ENCODE measurements around the gene BBOX1.

Gene BBOX1

GRCh38 chr11:27041141-27041899 is 705 bp downstream of the BBOX1 start:
- Histone ChIP-seq H3K4me3 (ENCODE audit: low read length) (no peak overlapping the region), H3K4me1 (ENCODE audit: insufficient read depth, low read length) (no peaks in the 10 kb centered on the region), H3K9me3 (ENCODE audit: low read length) (no peaks in the 10 kb centered on the region), H3K36me3 (ENCODE audit: insufficient read depth, low read length) (no peaks in the 10 kb centered on the region), H3K27me3 (ENCODE audit: insufficient read depth, low read length) (no peaks in the 10 kb centered on the region), H2AFZ (ENCODE audit: low read depth, low read length) (no peak overlapping the region)

DNA sequence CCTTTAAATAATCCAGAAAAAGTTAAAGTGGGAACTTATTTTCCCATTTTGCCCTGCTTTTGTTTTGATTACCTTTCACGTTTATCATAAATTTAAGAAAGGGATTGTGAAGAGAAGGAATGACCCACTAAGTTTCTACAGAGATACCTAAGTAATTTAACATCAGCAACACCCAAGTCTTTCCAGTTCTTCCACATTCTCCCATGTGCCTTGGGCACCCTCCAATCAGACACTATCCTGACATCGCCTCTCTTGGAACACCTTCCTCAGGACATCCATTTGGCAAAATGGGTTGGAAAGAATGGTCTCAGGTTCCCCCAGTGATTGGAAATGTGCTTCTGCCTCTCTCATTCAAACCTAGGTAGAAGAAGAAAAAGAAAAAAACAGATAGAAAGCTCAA is 6.3 kb downstream of the BBOX1 start:
- no peaks in the 10 kb centered on the region for H3K4me1 ChIP-seq (ENCODE audit: insufficient read depth, low read length)
- no peak overlapping the region for H2AFZ ChIP-seq (ENCODE audit: low read depth, low read length)
- H3K27me3 ChIP-seq (ENCODE audit: insufficient read depth, low read length) = no peaks in the 10 kb centered on the region
- no peaks in the 10 kb centered on the region for H3K36me3 ChIP-seq (ENCODE audit: insufficient read depth, low read length)
- no peaks in the 10 kb centered on the region for H3K9me3 ChIP-seq (ENCODE audit: low read length)
- H3K4me3 ChIP-seq (ENCODE audit: low read length) = no peak overlapping the region

GRCh38 chr11:27052668-27053067 is 12.1 kb downstream of the BBOX1 start:
- H2AFZ ChIP-seq (ENCODE audit: low read depth, low read length) = no peak overlapping the region
- no peaks in the 10 kb centered on the region for H3K9me3 ChIP-seq (ENCODE audit: low read length)
- no peaks in the 10 kb centered on the region for H3K27me3 ChIP-seq (ENCODE audit: insufficient read depth, low read length)
- no peaks in the 10 kb centered on the region for H3K36me3 ChIP-seq (ENCODE audit: insufficient read depth, low read length)
- peaks cover 3% of the 10 kb centered on the region for H3K4me1 ChIP-seq (ENCODE audit: insufficient read depth, low read length)
- no peak overlapping the region for H3K4me3 ChIP-seq (ENCODE audit: low read length)

GRCh38 chr11:27055065-27055682 is 14.6 kb downstream of the BBOX1 start:
- Histone ChIP-seq H3K9me3 (ENCODE audit: low read length) (no peaks in the 10 kb centered on the region), H3K27me3 (ENCODE audit: insufficient read depth, low read length) (no peaks in the 10 kb centered on the region), H3K4me3 (ENCODE audit: low read length) (no peak overlapping the region), H3K4me1 (ENCODE audit: insufficient read depth, low read length) (peaks cover 3% of the 10 kb centered on the region), H2AFZ (ENCODE audit: low read depth, low read length) (no peak overlapping the region), H3K36me3 (ENCODE audit: insufficient read depth, low read length) (no peaks in the 10 kb centered on the region)

DNA sequence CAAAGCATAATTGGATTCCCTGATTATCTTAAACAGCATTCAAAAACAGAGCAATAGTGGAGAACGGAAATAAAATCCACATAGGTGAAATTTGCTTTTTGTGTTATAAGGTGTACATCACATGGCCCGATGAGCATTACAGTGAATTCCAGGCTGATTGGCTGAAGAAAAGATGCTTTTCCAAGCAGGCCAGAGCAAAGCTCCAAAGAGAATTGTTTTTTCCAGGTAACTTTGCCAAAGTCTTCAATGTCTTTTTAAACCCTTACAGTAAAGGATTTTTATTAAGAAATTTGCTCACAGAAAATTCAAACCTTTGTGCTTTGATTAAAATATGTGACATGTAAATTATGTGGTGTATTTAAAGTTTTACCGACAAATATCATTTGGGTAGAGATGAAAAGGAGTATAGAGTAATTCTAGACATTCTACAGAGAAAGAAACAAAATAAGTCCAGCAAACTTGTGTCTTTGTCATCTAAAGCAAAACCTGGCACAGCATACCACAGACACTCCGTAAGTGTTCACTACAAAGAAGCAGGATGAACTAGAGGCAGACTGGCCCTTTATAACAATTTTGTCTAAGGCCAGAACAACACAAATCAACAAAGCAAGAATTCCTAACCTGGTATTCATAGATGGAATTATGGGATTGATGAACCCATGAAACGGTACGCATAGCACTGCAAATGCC is 16.6 kb downstream of the BBOX1 start:
- no peak overlapping the region for H2AFZ ChIP-seq (ENCODE audit: low read depth, low read length)
- H3K4me1 ChIP-seq (ENCODE audit: insufficient read depth, low read length) = peaks cover 3% of the 10 kb centered on the region
- no peaks in the 10 kb centered on the region for H3K27me3 ChIP-seq (ENCODE audit: insufficient read depth, low read length)
- no peaks in the 10 kb centered on the region for H3K36me3 ChIP-seq (ENCODE audit: insufficient read depth, low read length)
- H3K9me3 ChIP-seq (ENCODE audit: low read length) = no peaks in the 10 kb centered on the region
- no peak overlapping the region for H3K4me3 ChIP-seq (ENCODE audit: low read length)

GRCh38 chr11:27058456-27058855 is 17.8 kb downstream of the BBOX1 start:
- Histone ChIP-seq H3K9me3 (ENCODE audit: low read length) (no peaks in the 10 kb centered on the region), H3K4me3 (ENCODE audit: low read length) (no peak overlapping the region), H3K36me3 (ENCODE audit: insufficient read depth, low read length) (no peaks in the 10 kb centered on the region), H3K27me3 (ENCODE audit: insufficient read depth, low read length) (no peaks in the 10 kb centered on the region), H3K4me1 (ENCODE audit: insufficient read depth, low read length) (peaks cover 3% of the 10 kb centered on the region), H2AFZ (ENCODE audit: low read depth, low read length) (no peak overlapping the region)

GRCh38 chr11:27059431-27059830 is 18.8 kb downstream of the BBOX1 start:
- no peak overlapping the region for H2AFZ ChIP-seq (ENCODE audit: low read depth, low read length)
- H3K4me3 ChIP-seq (ENCODE audit: low read length) = no peak overlapping the region
- no peaks in the 10 kb centered on the region for H3K36me3 ChIP-seq (ENCODE audit: insufficient read depth, low read length)
- H3K27me3 ChIP-seq (ENCODE audit: insufficient read depth, low read length) = no peaks in the 10 kb centered on the region
- peaks cover 3% of the 10 kb centered on the region for H3K4me1 ChIP-seq (ENCODE audit: insufficient read depth, low read length)
- no peaks in the 10 kb centered on the region for H3K9me3 ChIP-seq (ENCODE audit: low read length)

- no peak overlapping the region for H3K4me3 ChIP-seq (ENCODE audit: low read length)
- H2AFZ ChIP-seq (ENCODE audit: low read depth, low read length) = no peak overlapping the region
- no peaks in the 10 kb centered on the region for H3K4me1 ChIP-seq (ENCODE audit: insufficient read depth, low read length)
- no peaks in the 10 kb centered on the region for H3K27me3 ChIP-seq (ENCODE audit: insufficient read depth, low read length)
- H3K9me3 ChIP-seq (ENCODE audit: low read length) = no peaks in the 10 kb centered on the region
- H3K36me3 ChIP-seq (ENCODE audit: insufficient read depth, low read length) = no peaks in the 10 kb centered on the region
These were observed 20.3 kb downstream of the BBOX1 start for GRCh38 chr11:27060816-27061460.

DNA sequence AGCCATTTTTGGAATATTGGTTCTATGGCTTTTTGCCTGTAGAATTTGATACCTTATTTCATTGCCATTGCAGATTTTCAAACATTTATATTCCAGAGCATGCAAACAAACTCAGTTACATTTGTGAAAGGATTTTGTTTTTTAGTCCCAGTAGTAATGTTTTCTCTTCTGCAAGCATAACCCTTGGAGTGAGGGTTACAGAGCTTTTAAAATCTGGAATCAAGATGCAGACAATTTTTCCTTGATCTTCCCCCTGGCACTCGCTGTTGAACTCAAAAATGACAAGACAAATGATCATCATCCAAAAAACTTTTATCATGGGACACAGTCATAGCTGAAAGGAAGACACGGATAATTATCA is 20.8 kb downstream of the BBOX1 start:
- Histone ChIP-seq H3K4me3 (ENCODE audit: low read length) (no peak overlapping the region), H3K9me3 (ENCODE audit: low read length) (no peaks in the 10 kb centered on the region), H3K27me3 (ENCODE audit: insufficient read depth, low read length) (no peaks in the 10 kb centered on the region), H3K4me1 (ENCODE audit: insufficient read depth, low read length) (no peaks in the 10 kb centered on the region), H2AFZ (ENCODE audit: low read depth, low read length) (no peak overlapping the region), H3K36me3 (ENCODE audit: insufficient read depth, low read length) (no peaks in the 10 kb centered on the region)

DNA sequence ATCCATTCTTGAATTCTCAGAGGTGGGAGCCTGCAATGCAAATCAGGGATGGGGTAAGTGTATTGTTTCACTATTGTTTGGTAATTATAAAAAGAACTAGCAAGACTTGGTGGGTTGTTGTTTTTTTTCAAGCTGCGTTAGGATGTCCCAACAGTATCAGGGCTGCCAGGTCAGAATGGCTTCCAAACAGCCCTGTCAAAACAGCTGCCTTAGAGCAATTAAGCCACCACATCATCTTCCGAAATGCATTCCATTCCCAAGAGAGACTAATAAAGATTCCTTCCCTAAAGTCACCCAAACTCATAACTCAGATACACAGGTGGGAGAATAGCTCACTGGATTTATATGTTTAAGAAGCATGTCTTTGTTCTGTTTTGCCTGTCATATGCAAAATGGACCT is 23.5 kb downstream of the BBOX1 start:
- Histone ChIP-seq H3K36me3 (ENCODE audit: insufficient read depth, low read length) (no peaks in the 10 kb centered on the region), H3K4me1 (ENCODE audit: insufficient read depth, low read length) (no peaks in the 10 kb centered on the region), H2AFZ (ENCODE audit: low read depth, low read length) (no peak overlapping the region), H3K4me3 (ENCODE audit: low read length) (no peak overlapping the region), H3K9me3 (ENCODE audit: low read length) (no peaks in the 10 kb centered on the region), H3K27me3 (ENCODE audit: insufficient read depth, low read length) (no peaks in the 10 kb centered on the region)

DNA sequence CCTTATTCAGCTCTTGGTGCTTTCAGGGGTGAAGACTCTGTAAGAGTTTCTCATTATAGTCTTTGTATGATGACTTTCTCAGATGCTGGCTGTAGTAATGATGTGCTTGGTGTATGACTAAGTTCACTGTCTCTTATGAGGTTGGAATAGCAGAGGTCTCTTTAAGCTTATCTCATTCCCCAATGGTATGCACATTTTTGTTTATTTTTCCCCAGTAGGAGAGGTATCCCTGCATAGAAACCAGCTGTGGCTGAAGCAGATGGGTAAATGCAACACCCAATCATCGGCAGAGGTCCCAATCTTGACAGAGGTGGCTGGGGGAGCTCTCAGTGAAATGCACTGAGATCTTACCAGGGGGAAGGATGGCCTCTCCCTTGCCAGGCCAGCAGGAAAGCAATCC is 34.6 kb downstream of the BBOX1 start:
- Histone ChIP-seq H3K36me3 (ENCODE audit: insufficient read depth, low read length) (no peaks in the 10 kb centered on the region), H2AFZ (ENCODE audit: low read depth, low read length) (no peak overlapping the region), H3K4me1 (ENCODE audit: insufficient read depth, low read length) (peaks cover 7% of the 10 kb centered on the region), H3K9me3 (ENCODE audit: low read length) (no peaks in the 10 kb centered on the region), H3K4me3 (ENCODE audit: low read length) (no peak overlapping the region), H3K27me3 (ENCODE audit: insufficient read depth, low read length) (no peaks in the 10 kb centered on the region)

DNA sequence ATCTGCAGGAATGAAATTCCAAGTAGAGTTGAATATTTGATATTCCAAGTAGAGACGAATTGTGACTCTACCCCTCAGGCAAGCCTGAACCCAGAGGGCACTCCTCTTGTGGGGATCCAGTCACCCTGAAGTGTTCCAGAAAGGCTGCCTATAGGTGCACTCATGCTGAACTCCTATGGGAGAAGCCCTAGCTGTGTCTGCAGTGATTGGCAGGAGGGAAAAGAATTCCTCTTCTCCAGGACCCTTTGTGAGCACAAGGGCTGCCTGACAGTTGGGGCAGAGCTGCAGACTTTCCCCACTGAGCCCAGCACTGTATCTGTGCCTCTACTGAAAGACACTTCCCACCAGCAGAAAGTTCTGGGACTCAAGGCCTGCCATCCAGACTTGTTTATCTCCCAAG is 35.0 kb downstream of the BBOX1 start:
- H3K4me1 ChIP-seq (ENCODE audit: insufficient read depth, low read length) = peaks cover 7% of the 10 kb centered on the region
- no peaks in the 10 kb centered on the region for H3K9me3 ChIP-seq (ENCODE audit: low read length)
- no peaks in the 10 kb centered on the region for H3K36me3 ChIP-seq (ENCODE audit: insufficient read depth, low read length)
- no peak overlapping the region for H2AFZ ChIP-seq (ENCODE audit: low read depth, low read length)
- no peak overlapping the region for H3K4me3 ChIP-seq (ENCODE audit: low read length)
- no peaks in the 10 kb centered on the region for H3K27me3 ChIP-seq (ENCODE audit: insufficient read depth, low read length)

DNA sequence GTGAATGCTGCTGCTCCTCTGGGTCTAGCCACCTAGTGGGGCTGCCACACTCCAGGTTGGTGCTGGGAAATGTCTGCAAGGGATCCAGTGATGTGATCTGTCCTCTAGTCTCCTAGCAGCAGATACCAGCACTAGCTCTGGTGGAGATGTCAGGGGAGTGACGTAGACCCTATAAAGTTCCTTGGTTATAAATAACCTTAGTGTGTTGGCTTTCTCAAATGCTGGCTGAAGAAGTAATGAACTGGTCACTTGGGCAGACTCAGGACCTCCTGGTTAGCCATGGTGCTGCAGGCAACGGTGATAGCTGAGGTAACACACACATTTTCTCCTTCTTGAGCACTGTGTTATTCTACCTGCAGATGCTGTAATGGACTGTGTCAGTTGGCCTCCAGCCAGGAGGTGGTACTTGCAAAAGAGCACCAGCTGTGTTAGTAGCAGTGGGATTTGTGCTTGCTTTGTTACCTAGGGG is 35.5 kb downstream of the BBOX1 start:
- Histone ChIP-seq H3K4me3 (ENCODE audit: low read length) (no peak overlapping the region), H3K27me3 (ENCODE audit: insufficient read depth, low read length) (no peaks in the 10 kb centered on the region), H3K36me3 (ENCODE audit: insufficient read depth, low read length) (no peaks in the 10 kb centered on the region), H3K4me1 (ENCODE audit: insufficient read depth, low read length) (peaks cover 7% of the 10 kb centered on the region), H3K9me3 (ENCODE audit: low read length) (no peaks in the 10 kb centered on the region), H2AFZ (ENCODE audit: low read depth, low read length) (no peak overlapping the region)

Data from neuron (in vitro differentiated cells).